ENCODE data around the gene SLC8A2.
A peak's percentile ranks its signal among the peaks of the same experiment; 100 is the strongest.

The SLC8A2 gene

GRCh38 chr19:47430041-47430802 lies 41.5 kb downstream of the SLC8A2 start:
- 0 out of 2 replicates have a peak, but pooled peaks have one; percentile 13 for TF ChIP-seq CTCF (conservative IDR thresholded peaks at IDR 0.05)
- no peak overlapping the region for H3K27ac ChIP-seq

GRCh38 chr19:47429140-47429793 lies 42.4 kb downstream of the SLC8A2 start:
- no peak for TF ChIP-seq CTCF (conservative IDR thresholded peaks at IDR 0.05)
- no peak overlapping the region for H3K27ac ChIP-seq

GRCh38 chr19:47428177-47428894 lies 43.4 kb downstream of the SLC8A2 start:
- peak overlapping the region; percentile 68 for H3K27ac ChIP-seq

GRCh38 chr19:47427241-47428176 lies 44.2 kb downstream of the SLC8A2 start:
- peak; percentile 94 for TF ChIP-seq CTCF (conservative IDR thresholded peaks at IDR 0.05)
- peak overlapping the region; percentile 68 for H3K27ac ChIP-seq

More at GRCh38 chr19:47428177-47428894, 43.4 kb downstream of the SLC8A2 start:
- TF ChIP-seq CTCF (conservative IDR thresholded peaks at IDR 0.05) = no peak

GRCh38 chr19:47423203-47423882 lies 48.4 kb downstream of the SLC8A2 start:
- TF ChIP-seq CTCF (conservative IDR thresholded peaks at IDR 0.05) = no peak
- no peak overlapping the region for H3K27ac ChIP-seq

GRCh38 chr19:47422417-47423163 lies 49.1 kb downstream of the SLC8A2 start:
- H3K27ac ChIP-seq = no peak overlapping the region
- TF ChIP-seq CTCF (conservative IDR thresholded peaks at IDR 0.05) = no peak

All from VCaP (cell line).